ENCODE data around the gene MNX1. TPM values are rescaled to one million over a fixed set of nuclear protein-coding genes. Genes with fewer than 3 reads are reported as not detected.

The MNX1 gene
- total RNA-seq, 1 experiment from 2014 or later: not detected

DNA sequence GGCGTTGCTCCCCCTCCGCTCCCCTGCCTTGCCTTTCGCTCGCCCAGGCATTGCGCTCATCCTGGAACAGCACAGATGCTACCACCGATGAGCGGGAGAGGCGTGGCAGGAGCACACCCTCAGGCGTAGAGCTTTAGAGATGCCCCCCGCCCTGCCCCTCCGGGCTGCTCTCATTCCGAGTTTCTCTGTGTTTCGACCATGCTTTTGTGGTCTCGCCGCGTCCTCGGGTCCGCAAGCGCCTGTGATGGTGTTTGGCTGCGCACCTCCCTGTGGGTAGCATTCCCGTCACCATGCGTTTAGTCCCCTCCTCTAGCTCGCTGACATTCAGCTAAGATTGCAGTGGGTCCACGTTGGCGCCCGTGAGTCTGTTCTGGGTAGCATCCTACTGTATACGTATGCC lies 42.3 kb downstream of the MNX1 start:
- H3K27me3 ChIP-seq (replicated peaks; ENCODE audit: insufficient read depth, low read depth, low read length, poor library complexity): no peaks in the 10 kb centered on the region
- CTCF ChIA-PET: no interaction called here
- no peak overlapping the region for H3K4me3 ChIP-seq (ENCODE audit: low read depth, low read length, poor library complexity, severe bottlenecking)
- H3K9me3 ChIP-seq (ENCODE audit: low read depth, low read length, poor library complexity, severe bottlenecking): no peaks in the 10 kb centered on the region
- TF ChIP-seq EZH2 (IDR thresholded peaks at IDR 0.05; ENCODE audit: borderline replicate concordance, low read depth, low read length, poor library complexity, severe bottlenecking) (no peak), CTCF (conservative IDR thresholded peaks at IDR 0.05; ENCODE audit: low read depth, low read length) (no peak)
- no peak overlapping the region for H3K27ac ChIP-seq (ENCODE audit: low read depth, low read length, poor library complexity, severe bottlenecking)
- no peaks in the 10 kb centered on the region for H3K4me1 ChIP-seq (ENCODE audit: insufficient read depth, low read length, poor library complexity, severe bottlenecking)
- POLR2A ChIA-PET (ENCODE audit: low non-redundant PET): interaction anchor here (0.6 to 0.7 kb wide), 2 partner anchors 11 to 16 kb away, joined by 3 to 4 read pairs; no protein-coding TSS in a partner anchor
- peaks cover 63% of the 10 kb centered on the region for H3K36me3 ChIP-seq (ENCODE audit: insufficient read depth, low read length, poor library complexity, severe bottlenecking)
- no TSS peak for BruUV-seq (replicated peaks)
- intact Hi-C loops (cut with micrococcal nuclease; ENCODE audit: unreplicated experiment): no loop called here
- DNase-seq (ENCODE audit: low spot score): no peak

- Histone ChIP-seq H3K4me3 (ENCODE audit: low read depth, low read length, poor library complexity, severe bottlenecking) (no peak overlapping the region), H3K36me3 (ENCODE audit: insufficient read depth, low read length, poor library complexity, severe bottlenecking) (peaks cover 71% of the 10 kb centered on the region), H3K4me1 (ENCODE audit: insufficient read depth, low read length, poor library complexity, severe bottlenecking) (no peaks in the 10 kb centered on the region), H3K27me3 (replicated peaks; ENCODE audit: insufficient read depth, low read depth, low read length, poor library complexity) (no peaks in the 10 kb centered on the region), H3K9me3 (ENCODE audit: low read depth, low read length, poor library complexity, severe bottlenecking) (no peaks in the 10 kb centered on the region), H3K27ac (ENCODE audit: low read depth, low read length, poor library complexity, severe bottlenecking) (no peak overlapping the region)
- DNase-seq (ENCODE audit: low spot score): no peak
- POLR2A ChIA-PET (ENCODE audit: low non-redundant PET): no interaction called here
- BruUV-seq (replicated peaks): no TSS peak
- CTCF ChIA-PET: no interaction called here
- no peak for TF ChIP-seq EZH2 (IDR thresholded peaks at IDR 0.05; ENCODE audit: borderline replicate concordance, low read depth, low read length, poor library complexity, severe bottlenecking)
- no peak for TF ChIP-seq CTCF (conservative IDR thresholded peaks at IDR 0.05; ENCODE audit: low read depth, low read length)
- intact Hi-C loops (cut with micrococcal nuclease; ENCODE audit: unreplicated experiment): no loop called here
Measured at GRCh38 chr7:156966387-156966786, 44.1 kb downstream of the MNX1 start.

DNA sequence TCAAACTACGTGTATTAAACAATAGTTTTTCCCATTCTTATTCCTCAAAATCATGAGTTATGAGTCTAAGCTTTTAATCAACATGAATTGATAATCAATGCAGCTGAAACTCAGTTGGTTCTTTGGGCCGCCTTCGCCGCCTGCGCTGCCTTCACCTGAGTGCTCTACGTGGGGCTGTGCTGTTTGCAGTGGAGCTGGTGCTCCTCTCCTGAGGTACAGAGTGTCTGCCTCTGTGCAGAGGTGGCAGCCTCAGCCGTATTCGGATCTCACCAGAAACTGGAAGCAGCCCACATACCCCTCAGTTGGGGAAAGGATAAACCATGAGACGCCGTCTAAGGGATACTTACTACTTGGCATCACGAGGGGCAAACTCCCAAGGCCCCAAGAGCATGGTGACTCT lies 45.5 kb downstream of the MNX1 start:
- Histone ChIP-seq H3K4me1 (ENCODE audit: insufficient read depth, low read length, poor library complexity, severe bottlenecking) (no peaks in the 10 kb centered on the region), H3K4me3 (ENCODE audit: low read depth, low read length, poor library complexity, severe bottlenecking) (no peak overlapping the region), H3K27ac (ENCODE audit: low read depth, low read length, poor library complexity, severe bottlenecking) (no peak overlapping the region), H3K36me3 (ENCODE audit: insufficient read depth, low read length, poor library complexity, severe bottlenecking) (peaks cover 74% of the 10 kb centered on the region), H3K27me3 (replicated peaks; ENCODE audit: insufficient read depth, low read depth, low read length, poor library complexity) (no peaks in the 10 kb centered on the region), H3K9me3 (ENCODE audit: low read depth, low read length, poor library complexity, severe bottlenecking) (no peaks in the 10 kb centered on the region)
- no peak for DNase-seq (ENCODE audit: low spot score)
- TF ChIP-seq EZH2 (IDR thresholded peaks at IDR 0.05; ENCODE audit: borderline replicate concordance, low read depth, low read length, poor library complexity, severe bottlenecking): no peak
- TF ChIP-seq CTCF (conservative IDR thresholded peaks at IDR 0.05; ENCODE audit: low read depth, low read length): no peak
- ChIA-PET CTCF (no interaction called here), POLR2A (ENCODE audit: low non-redundant PET) (interaction anchor here (0.6 kb wide), 1 partner anchor 216 kb away, joined by 3 read pairs; no protein-coding TSS in a partner anchor)
- intact Hi-C loops (cut with micrococcal nuclease; ENCODE audit: unreplicated experiment): no loop called here
- BruUV-seq (replicated peaks): no TSS peak

Data from A673 (cell line).